DMS153 (cell line): ENCODE results near the gene ACTN1.

Experiments used
- DNase-seq: peaks from one replicate; lab custom pipeline; 2025; lab: John Stamatoyannopoulos, UW

Gene ACTN1

GRCh38 chr14:68824207-68824516 is 154.9 kb downstream of the ACTN1 start:
- no peak for DNase-seq
